Activated naive CD8-positive, alpha-beta T cell treated with anti-CD3 and anti-CD28 coated beads, Interleukin-2, amount 10 ng/mL, durations not matched to agents 7 days and 5 days (primary cell): ENCODE measurements around the gene LRRC34. TPM values are rescaled to one million over a fixed set of nuclear protein-coding genes. Genes with fewer than 3 reads are reported as not detected.

Experiments used
- ATAC-seq: fragments of 150-1000 bp; cut with Tn5 transposase; one replicate; pipeline ENCODE4 v1.10.0; 2021; ENCODE audit warnings: low read depth, moderate library complexity
- POLR2A ChIA-PET: fragments of 350-600 bp; sonication (Branson Sonifier 250); formaldehyde crosslinking; loops from one replicate; lab custom pipeline; 2021; ENCODE audit warnings: antibody characterized with exemption; lab: Charles Lee
- DNase-seq: peaks from one replicate; pipeline ENCODE4 v3.0.0; 2021
- H3K27ac Mint-ChIP-seq: one replicate; pipeline ENCODE4 v1.8.0; 2022; ENCODE audit warnings: mild to moderate bottlenecking, mixed read lengths
- H3K27me3 Mint-ChIP-seq: one replicate; pipeline ENCODE4 v1.8.0; 2022; ENCODE audit warnings: mild to moderate bottlenecking, moderate library complexity, mixed read lengths
- H3K36me3 Mint-ChIP-seq: one replicate; pipeline ENCODE4 v1.8.0; 2021; ENCODE audit warnings: mild to moderate bottlenecking, mixed read lengths
- H3K4me1 Mint-ChIP-seq: one replicate; pipeline ENCODE4 v1.8.0; 2021; ENCODE audit warnings: mixed read lengths
- H3K4me3 Mint-ChIP-seq: one replicate; pipeline ENCODE4 v1.8.0; 2022; ENCODE audit warnings: mild to moderate bottlenecking, moderate library complexity, mixed read lengths
- H3K9me3 Mint-ChIP-seq: one replicate; pipeline ENCODE4 v1.8.0; 2021; ENCODE audit warnings: mixed read lengths
- total RNA-seq, 2 experiments: library from RNA; stranded (reverse); gene quantifications; one replicate each; pipeline ENCODE4 v1.2.3, GENCODE V29; 2021

The LRRC34 gene
- total RNA-seq, 2 experiments from 2014 or later, result 6.9 to 8.1 TPM

- Mint-ChIP-seq H3K4me1 (peaks cover 28% of the 10 kb centered on the region), H3K9me3 (no peaks in the 10 kb centered on the region)
- POLR2A ChIA-PET, result interaction anchor here (0.7 to 3.5 kb wide), 13 partner anchors 8 to 1097 kb away, joined by 3 to 50 read pairs (median 6); partner anchors contain the start of genes LRRC34, LRRIQ4, PHC3 and RPL22L1
Observed at GRCh38 chr3:169772305-169772896, 40.3 kb downstream of the LRRC34 start.

GRCh38 chr3:169771497-169772304 is 41.0 kb downstream of the LRRC34 start:
- H3K4me3 Mint-ChIP-seq, result peak overlapping the region; percentile 99
- ATAC-seq, result no peak
- H3K27me3 Mint-ChIP-seq, result no peaks in the 10 kb centered on the region
- DNase-seq, result peak; percentile 61
- peaks cover 23% of the 10 kb centered on the region for H3K4me1 Mint-ChIP-seq
- peak overlapping the region; percentile 100 for H3K27ac Mint-ChIP-seq
- H3K9me3 Mint-ChIP-seq, result no peaks in the 10 kb centered on the region
- peaks cover 10% of the 10 kb centered on the region for H3K36me3 Mint-ChIP-seq
- POLR2A ChIA-PET, result interaction anchor here (0.7 to 3.5 kb wide), 9 partner anchors 9 to 1098 kb away, joined by 3 to 50 read pairs (median 5); partner anchors contain the start of genes LRRC34, LRRIQ4, PHC3 and RPL22L1

More at GRCh38 chr3:169772305-169772896, 40.3 kb downstream of the LRRC34 start:
- peaks cover 16% of the 10 kb centered on the region for H3K36me3 Mint-ChIP-seq
- peak overlapping the region; percentile 100 for H3K27ac Mint-ChIP-seq
- H3K4me3 Mint-ChIP-seq, result peak overlapping the region; percentile 99
- ATAC-seq (peak; percentile 12), DNase-seq (no peak)
- no peaks in the 10 kb centered on the region for H3K27me3 Mint-ChIP-seq

- POLR2A ChIA-PET, result interaction anchor here (0.6 to 1.2 kb wide), 6 partner anchors 10 to 1100 kb away, joined by 3 to 6 read pairs (median 3); partner anchors contain the start of genes LRRC34, LRRIQ4, RPL22L1 and SKIL
- no peaks in the 10 kb centered on the region for H3K27me3 Mint-ChIP-seq
- H3K4me3 Mint-ChIP-seq, result peak within 1 kb of the TSS; percentile 88
- peaks cover 16% of the 10 kb centered on the region for H3K4me1 Mint-ChIP-seq
- H3K36me3 Mint-ChIP-seq, result peaks cover 1% of the 10 kb centered on the region
- ATAC-seq, result peak; percentile 12
- H3K9me3 Mint-ChIP-seq, result no peaks in the 10 kb centered on the region
- H3K27ac Mint-ChIP-seq, result peak within 1 kb of the TSS; percentile 76
- DNase-seq, result peak; percentile 74
Observed at GRCh38 chr3:169769287-169770181, 43.2 kb downstream of the LRRC34 start, which contains the start of gene ACTRT3. Gene ACTRT3 (minus strand): TSS chr3:169769561. CDS start chr3:169769520, 41 bp downstream.

GRCh38 chr3:169764882-169765612 is 47.7 kb downstream of the LRRC34 start, which contains the start of gene TERC:
Gene TERC (minus strand): TSS chr3:169765060.
- Mint-ChIP-seq H3K4me3 (peak within 1 kb of the TSS; percentile 96), H3K4me1 (peaks cover 22% of the 10 kb centered on the region), H3K9me3 (no peaks in the 10 kb centered on the region), H3K36me3 (no peaks in the 10 kb centered on the region), H3K27me3 (no peaks in the 10 kb centered on the region), H3K27ac (peak within 1 kb of the TSS; percentile 98)
- DNase-seq, result peak; percentile 89
- POLR2A ChIA-PET, result interaction anchor here (0.6 to 2.6 kb wide), 15 partner anchors 8 to 1105 kb away, joined by 3 to 26 read pairs (median 4); partner anchors contain the start of genes GPR160, LRRC34, LRRIQ4 and PRKCI
- ATAC-seq, result peak; percentile 86

GRCh38 chr3:169764312-169764881 is 48.3 kb downstream of the LRRC34 start:
- Mint-ChIP-seq H3K27ac (peak overlapping the region; percentile 98), H3K27me3 (no peaks in the 10 kb centered on the region), H3K4me1 (peaks cover 25% of the 10 kb centered on the region), H3K9me3 (no peaks in the 10 kb centered on the region), H3K36me3 (no peaks in the 10 kb centered on the region), H3K4me3 (peak overlapping the region; percentile 96)
- ATAC-seq (peak; percentile 45), DNase-seq (no peak)
- POLR2A ChIA-PET, result interaction anchor here (0.7 to 2.6 kb wide), 16 partner anchors 8 to 1105 kb away, joined by 3 to 26 read pairs (median 4); partner anchors contain the start of genes GPR160, LRRC34, LRRIQ4 and PRKCI

- POLR2A ChIA-PET, result no interaction called here
- Mint-ChIP-seq H3K4me3 (no peak overlapping the region), H3K9me3 (no peaks in the 10 kb centered on the region), H3K27me3 (no peaks in the 10 kb centered on the region), H3K4me1 (peaks cover 32% of the 10 kb centered on the region), H3K27ac (no peak overlapping the region), H3K36me3 (no peaks in the 10 kb centered on the region)
- DNase-seq (no peak), ATAC-seq (no peak)
Observed at GRCh38 chr3:169760479-169760878, 52.2 kb downstream of the LRRC34 start.

- Mint-ChIP-seq H3K9me3 (no peaks in the 10 kb centered on the region), H3K36me3 (no peaks in the 10 kb centered on the region), H3K27me3 (no peaks in the 10 kb centered on the region), H3K4me3 (peak overlapping the region; percentile 23), H3K4me1 (peaks cover 27% of the 10 kb centered on the region), H3K27ac (peak overlapping the region; percentile 49)
- DNase-seq (no peak), ATAC-seq (peak; percentile 76)
- POLR2A ChIA-PET, result interaction anchor here (1.3 kb wide), 1 partner anchor 10 kb away, joined by 3 read pairs; the partner anchor contains the start of gene ACTRT3
Observed at GRCh38 chr3:169759256-169759655, 53.4 kb downstream of the LRRC34 start.

GRCh38 chr3:169758359-169758994 is 54.2 kb downstream of the LRRC34 start:
- no peak for DNase-seq
- Mint-ChIP-seq H3K4me3 (no peak overlapping the region), H3K36me3 (no peaks in the 10 kb centered on the region), H3K4me1 (peaks cover 21% of the 10 kb centered on the region), H3K27me3 (no peaks in the 10 kb centered on the region), H3K27ac (no peak overlapping the region), H3K9me3 (no peaks in the 10 kb centered on the region)
- ATAC-seq, result no peak
- POLR2A ChIA-PET, result interaction anchor here (1.3 kb wide), 1 partner anchor 11 kb away, joined by 3 read pairs; the partner anchor contains the start of gene ACTRT3

GRCh38 chr3:169755488-169755887 is 57.2 kb downstream of the LRRC34 start:
- DNase-seq (no peak), ATAC-seq (no peak)
- peaks cover 7% of the 10 kb centered on the region for H3K27me3 Mint-ChIP-seq
- POLR2A ChIA-PET, result no interaction called here
- H3K36me3 Mint-ChIP-seq, result no peaks in the 10 kb centered on the region
- H3K4me1 Mint-ChIP-seq, result peaks cover 14% of the 10 kb centered on the region
- H3K27ac Mint-ChIP-seq, result no peak overlapping the region
- H3K9me3 Mint-ChIP-seq, result no peaks in the 10 kb centered on the region
- H3K4me3 Mint-ChIP-seq, result no peak overlapping the region

GRCh38 chr3:169754711-169755110 is 58.0 kb downstream of the LRRC34 start:
- POLR2A ChIA-PET, result no interaction called here
- Mint-ChIP-seq H3K4me3 (no peak overlapping the region), H3K4me1 (peaks cover 14% of the 10 kb centered on the region), H3K27ac (no peak overlapping the region), H3K9me3 (no peaks in the 10 kb centered on the region), H3K27me3 (peaks cover 7% of the 10 kb centered on the region), H3K36me3 (no peaks in the 10 kb centered on the region)
- ATAC-seq (no peak), DNase-seq (no peak)

- Mint-ChIP-seq H3K27me3 (peaks cover 24% of the 10 kb centered on the region), H3K9me3 (no peaks in the 10 kb centered on the region), H3K4me3 (no peak overlapping the region), H3K27ac (no peak overlapping the region), H3K36me3 (no peaks in the 10 kb centered on the region), H3K4me1 (peaks cover 7% of the 10 kb centered on the region)
- ATAC-seq (no peak), DNase-seq (no peak)
- POLR2A ChIA-PET, result no interaction called here
Observed at GRCh38 chr3:169751875-169752274, 60.8 kb downstream of the LRRC34 start.
